Measurements from ENCODE around the gene CEBPG.

Gene CEBPG

GRCh38 chr19:33373453-33374235, at the start of gene CEBPG:
Gene CEBPG, plus strand, starts transcription at chr19:33373709. Its CDS starts 5,531 bp downstream, at chr19:33379240.
- peak; percentile 83 for DNase-seq (ENCODE audit: low spot score)

- DNase-seq (ENCODE audit: low spot score) = no peak
Observed at GRCh38 chr19:33324628-33325027, 48.9 kb upstream of the CEBPG start.

- peak; percentile 62 for DNase-seq (ENCODE audit: low spot score)
Observed at GRCh38 chr19:33325920-33326319, 47.6 kb upstream of the CEBPG start.

DNA sequence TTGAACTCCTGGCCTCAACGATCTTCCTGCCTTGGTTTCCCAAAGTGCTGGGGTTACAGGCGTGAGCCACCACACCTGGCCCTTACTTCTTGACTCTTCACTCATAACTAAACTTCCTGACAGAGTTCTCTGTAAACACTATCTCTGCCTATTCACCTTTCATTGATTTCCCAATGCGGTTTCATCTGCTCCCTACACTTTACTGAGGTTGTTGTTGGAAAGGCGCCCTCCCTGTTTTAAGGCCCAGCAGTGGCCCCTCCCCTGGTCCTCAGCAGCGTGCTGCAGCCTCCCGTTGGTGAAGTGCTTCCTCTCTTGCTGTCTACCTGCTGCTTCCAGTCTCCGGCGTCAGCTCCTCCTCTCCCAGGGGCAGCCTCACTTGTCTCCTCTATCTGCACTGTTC, 44.4 kb upstream of the CEBPG start:
- no peak for DNase-seq (ENCODE audit: low spot score)

GRCh38 chr19:33329736-33330135, 43.8 kb upstream of the CEBPG start:
- no peak for DNase-seq (ENCODE audit: low spot score)

DNA sequence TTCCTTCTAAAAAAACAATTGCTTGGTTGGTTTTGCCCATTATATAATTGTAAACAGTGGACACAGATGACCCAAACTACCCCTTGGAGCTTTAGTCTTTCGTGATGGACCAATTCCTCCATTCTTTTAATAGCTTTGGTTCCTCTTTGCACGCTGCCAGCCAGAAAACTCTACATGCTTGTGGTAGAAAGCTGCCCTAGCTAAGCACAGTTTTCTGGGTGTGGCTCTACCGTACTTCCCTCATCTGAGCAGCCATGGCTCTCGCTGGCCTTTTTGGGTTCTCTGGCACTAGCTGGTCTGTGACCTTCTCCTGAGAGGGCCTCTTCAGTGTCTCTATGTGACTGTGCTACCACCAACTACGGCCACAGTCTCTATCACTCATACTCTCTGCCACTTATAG, 41.3 kb upstream of the CEBPG start:
- peak; percentile 83 for DNase-seq (ENCODE audit: low spot score)

DNA sequence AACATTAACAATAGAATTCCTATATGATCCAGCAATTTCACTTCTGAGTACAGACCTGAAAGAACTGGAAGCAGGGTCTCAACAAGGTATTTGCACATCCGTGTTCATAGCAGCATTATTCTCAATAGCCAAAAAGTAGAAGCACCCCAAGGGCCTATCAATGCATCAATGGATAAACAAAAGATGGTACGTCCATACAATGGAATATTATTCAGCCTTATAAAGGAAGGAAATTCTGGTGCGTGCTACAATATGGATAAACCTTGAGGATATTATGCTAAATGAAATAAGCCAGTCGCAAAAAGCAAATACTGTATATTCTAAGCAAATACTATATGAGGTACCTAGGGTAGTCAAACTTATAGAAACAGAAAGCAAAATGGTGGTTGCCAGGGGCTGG, 40.4 kb upstream of the CEBPG start:
- DNase-seq (ENCODE audit: low spot score) = no peak

- no peak for DNase-seq (ENCODE audit: low spot score)
Observed at GRCh38 chr19:33333642-33334041, 39.9 kb upstream of the CEBPG start.

GRCh38 chr19:33334271-33334670, 39.2 kb upstream of the CEBPG start:
- no peak for DNase-seq (ENCODE audit: low spot score)

DNA sequence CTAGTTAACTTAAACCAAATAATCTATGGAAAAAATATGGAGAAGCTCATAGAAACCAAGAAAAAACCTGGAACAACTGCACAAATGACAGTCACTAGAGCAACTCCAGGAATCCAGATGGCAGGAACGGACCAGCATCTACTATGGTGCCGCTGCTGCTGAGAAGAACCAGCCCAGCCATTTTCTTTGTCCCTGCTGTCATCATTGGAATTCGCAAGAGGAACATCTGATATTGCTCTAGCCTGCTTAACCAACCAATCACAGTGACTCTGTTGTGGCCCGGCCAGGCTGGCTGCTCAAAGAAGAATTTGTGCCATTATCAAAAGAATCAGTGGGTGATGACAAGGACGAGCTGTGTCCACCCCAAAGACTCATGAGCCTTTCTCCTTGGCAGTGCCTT, 38.1 kb upstream of the CEBPG start:
- DNase-seq (ENCODE audit: low spot score) = no peak

DNA sequence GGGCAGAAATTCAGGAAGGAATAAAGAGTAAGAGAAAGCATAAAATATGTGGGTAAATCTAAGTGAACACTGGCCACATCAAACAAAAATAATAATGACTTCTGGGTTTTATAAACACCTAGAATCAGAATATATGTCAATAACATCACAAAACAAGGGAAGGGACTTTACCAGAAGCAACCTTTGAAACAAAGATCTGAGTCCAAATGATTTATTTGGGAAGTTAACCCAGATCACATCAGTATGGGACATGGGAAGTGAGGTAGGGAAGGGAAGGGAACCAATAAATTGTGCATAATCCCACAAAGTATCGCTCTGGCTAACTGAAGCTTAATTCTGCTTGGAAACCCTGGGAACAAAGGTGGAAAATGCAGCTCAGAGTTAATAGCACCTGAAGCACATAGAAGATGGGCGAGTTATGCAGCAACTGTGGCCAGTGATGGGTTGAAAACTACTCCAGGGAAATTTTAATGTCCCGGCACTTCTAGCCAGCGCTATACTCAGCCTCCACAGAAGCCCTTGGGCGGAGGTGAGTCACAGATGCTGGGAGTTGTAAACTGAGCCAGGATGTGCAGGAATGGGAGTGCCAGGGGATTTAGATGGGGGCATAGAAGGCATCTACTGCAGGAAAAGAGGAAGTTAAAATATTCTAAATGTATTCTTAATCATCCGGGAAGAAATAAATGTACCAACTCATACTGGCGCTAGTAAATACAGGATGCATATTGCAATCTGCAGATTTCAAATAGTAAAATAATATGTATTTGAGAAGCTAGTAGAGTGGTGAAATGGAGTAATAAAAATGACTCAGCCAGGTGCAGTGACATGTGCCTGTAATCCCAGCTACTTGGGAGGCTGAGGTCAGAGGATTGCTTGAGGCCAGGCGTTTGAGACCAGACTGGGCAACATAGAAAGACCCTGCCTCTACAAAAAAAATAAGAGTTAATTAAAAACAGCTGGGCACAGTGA, 34.2 kb upstream of the CEBPG start:
- no peak for DNase-seq (ENCODE audit: low spot score)

DNA sequence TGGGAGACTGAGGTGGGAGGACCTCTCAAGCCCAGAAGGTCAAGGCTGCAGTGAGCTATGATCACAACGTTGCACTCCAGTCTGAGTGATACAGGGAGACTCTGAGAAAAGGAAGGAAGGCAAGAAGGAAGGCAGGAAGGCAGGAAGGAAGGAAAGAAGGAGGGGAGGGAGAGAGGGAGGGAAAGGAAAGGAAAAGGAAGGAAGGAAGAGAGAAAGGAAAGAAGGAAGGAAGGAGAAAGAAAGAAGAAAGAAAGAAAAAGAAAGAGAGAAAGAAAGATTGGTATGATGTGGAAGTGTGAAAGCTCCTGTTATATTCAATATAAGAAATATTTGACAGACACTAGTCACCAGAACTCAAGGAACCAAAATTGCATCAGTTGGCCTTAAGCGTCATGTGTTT, 32.5 kb upstream of the CEBPG start:
- no peak for DNase-seq (ENCODE audit: low spot score)

DNA sequence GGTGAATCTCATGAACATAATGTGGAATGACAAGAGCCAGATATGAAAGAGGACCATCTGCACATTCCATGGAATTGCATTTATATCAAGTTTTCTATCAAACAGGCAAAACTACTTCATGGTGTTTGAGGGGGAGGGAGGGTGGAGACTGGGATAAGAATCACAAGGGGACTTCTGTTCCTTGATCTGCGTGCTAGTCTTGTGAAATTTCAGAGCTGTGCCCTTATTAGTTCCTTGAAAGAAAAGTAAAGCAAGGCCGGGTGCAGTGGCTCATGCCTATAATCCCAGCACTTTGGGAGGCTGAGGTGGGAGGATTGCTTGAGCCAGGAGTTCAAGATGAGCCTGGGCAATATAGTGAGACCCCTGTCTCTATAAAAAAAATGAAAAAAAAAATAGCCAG, 30.2 kb upstream of the CEBPG start:
- no peak for DNase-seq (ENCODE audit: low spot score)

DNA sequence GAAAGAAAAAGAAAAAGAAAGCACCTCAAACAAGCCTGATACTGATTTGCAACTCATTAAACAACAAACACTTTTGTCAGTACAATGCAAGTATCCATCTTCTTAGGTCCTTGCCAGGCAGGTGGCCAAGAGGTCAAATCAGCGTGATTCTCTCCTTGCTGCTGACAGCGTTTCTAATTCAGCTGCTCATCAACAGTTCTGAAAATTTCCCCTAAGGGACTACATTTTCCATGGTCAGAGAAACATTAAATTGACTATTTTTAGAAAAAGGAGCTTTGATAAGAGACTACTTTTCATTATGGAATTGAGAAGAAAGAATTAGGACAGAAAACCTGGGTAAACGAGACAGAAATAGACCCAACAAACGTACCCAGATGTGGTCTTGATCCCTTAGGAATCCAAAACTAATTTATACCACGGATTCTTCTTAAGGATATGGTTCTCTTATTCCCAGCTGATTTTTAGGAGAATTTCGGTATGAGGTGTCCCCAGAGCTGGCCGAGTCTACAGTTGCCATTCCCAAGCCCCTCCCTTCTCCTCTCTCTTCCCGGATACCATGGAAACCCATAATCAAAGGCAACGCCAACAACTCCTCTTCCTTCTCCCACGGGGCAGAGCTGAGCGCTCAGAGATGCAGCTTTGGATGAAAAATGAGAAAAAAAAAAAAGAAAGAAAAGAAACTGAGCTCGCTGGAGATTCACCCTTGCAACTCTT, 29.5 kb upstream of the CEBPG start:
- DNase-seq (ENCODE audit: low spot score) = no peak

DNA sequence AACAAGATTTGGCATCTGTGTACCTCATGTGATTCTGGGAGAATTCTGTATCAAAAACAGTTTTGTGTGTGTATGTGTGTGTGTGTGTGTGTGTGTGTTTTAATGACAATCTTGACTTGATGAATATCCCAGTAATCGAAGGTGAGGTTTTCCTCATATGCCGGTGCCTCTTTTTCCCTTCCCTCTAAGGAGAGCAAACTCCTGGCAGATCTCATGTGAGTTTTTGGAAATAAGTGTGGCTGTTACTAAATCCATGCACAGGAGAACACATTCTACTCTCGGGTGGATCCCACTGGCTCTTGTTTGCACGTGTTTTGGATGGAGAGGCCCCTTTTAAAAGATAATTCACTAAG, 29.0 kb upstream of the CEBPG start:
- no peak for DNase-seq (ENCODE audit: low spot score)

GRCh38 chr19:33345163-33345562, 28.3 kb upstream of the CEBPG start:
- no peak for DNase-seq (ENCODE audit: low spot score)

DNA sequence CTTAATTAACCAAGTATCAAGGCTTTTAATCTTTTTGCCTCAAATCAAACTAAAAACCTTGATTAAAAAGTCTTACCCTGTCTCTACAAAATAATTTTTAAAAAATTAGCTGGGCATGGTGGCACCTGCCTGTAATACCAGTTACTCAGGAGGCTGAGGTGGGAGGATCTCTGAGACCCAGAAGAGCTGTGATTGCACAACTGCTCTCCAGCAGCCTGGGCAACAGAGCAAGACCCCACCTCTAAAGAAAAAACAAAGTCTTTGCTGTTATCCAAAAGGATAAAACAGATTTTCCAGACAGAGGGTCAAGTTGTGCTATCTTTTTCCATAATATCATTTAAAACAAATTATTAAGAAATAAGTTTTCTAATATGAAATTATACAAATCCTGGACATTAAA, 26.8 kb upstream of the CEBPG start:
- DNase-seq (ENCODE audit: low spot score) = no peak

GRCh38 chr19:33347300-33347699, 26.2 kb upstream of the CEBPG start:
- DNase-seq (ENCODE audit: low spot score) = no peak

GRCh38 chr19:33348301-33349010, 25.1 kb upstream of the CEBPG start:
- DNase-seq (ENCODE audit: low spot score) = no peak

- DNase-seq (ENCODE audit: low spot score) = no peak
Observed at GRCh38 chr19:33349319-33350289, 23.9 kb upstream of the CEBPG start.

All from pons (tissue), 1 donor.